GM23248 (cell line): Measurements from ENCODE around the gene MANBA.

Experiments
- EZH2 ChIP-seq: fragments of 200-600 bp; sonication (generic); IDR thresholded peaks from 2 replicates; pipeline ENCODE4 v1.6.1; 2018; ENCODE audit warnings: antibody characterized with exemption, mild to moderate bottlenecking; ENCODE audit not compliant: insufficient read depth, poor library complexity, severe bottlenecking
- EZH2phosphoT487 ChIP-seq: fragments of 200-600 bp; sonication (generic); IDR thresholded peaks from 2 replicates; pipeline ENCODE4 v1.6.1; 2018; ENCODE audit warnings: antibody characterized with exemption, moderate library complexity, mild to moderate bottlenecking, low read depth; ENCODE audit not compliant: insufficient read depth

GRCh38 chr4:102780476-102781144, 19.8 kb upstream of the MANBA start:
- TF ChIP-seq EZH2 (no peak), EZH2phosphoT487 (no peak)
